Measurements from ENCODE around the gene ABO.
"Not testable (repeated sequence)": the region's sequence is repeated elsewhere in the genome, so short reads cannot be mapped to it uniquely, and the experiment has no call there.

The ABO gene

GRCh38 chr9:133252301-133253020 lies 22.5 kb downstream of the ABO start:
- TF ChIP-seq CTCF (IDR thresholded peaks at IDR 0.05; ENCODE audit: extremely low read depth, missing control alignments) = no peak

GRCh38 chr9:133251773-133252172 lies 23.2 kb downstream of the ABO start:
- TF ChIP-seq CTCF (IDR thresholded peaks at IDR 0.05; ENCODE audit: extremely low read depth, missing control alignments) = no peak
- DNase-seq (ENCODE audit: low spot score) = no peak

More at GRCh38 chr9:133252301-133253020, 22.5 kb downstream of the ABO start:
- DNase-seq (ENCODE audit: low spot score) = no peak

- not testable (repeated sequence) for DNase-seq (ENCODE audit: low spot score)
Observed at GRCh38 chr9:133251221-133251620, 23.8 kb downstream of the ABO start.

GRCh38 chr9:133250741-133251170 lies 24.2 kb downstream of the ABO start:
- TF ChIP-seq CTCF (IDR thresholded peaks at IDR 0.05; ENCODE audit: extremely low read depth, missing control alignments) = no peak
- no peak for DNase-seq (ENCODE audit: low spot score)

- no peak for DNase-seq (ENCODE audit: low spot score)
- TF ChIP-seq CTCF (IDR thresholded peaks at IDR 0.05; ENCODE audit: extremely low read depth, missing control alignments) = no peak
Observed at GRCh38 chr9:133249337-133249736, 25.7 kb downstream of the ABO start.

- TF ChIP-seq CTCF (IDR thresholded peaks at IDR 0.05; ENCODE audit: extremely low read depth, missing control alignments) = no peak
- no peak for DNase-seq (ENCODE audit: low spot score)
Observed at GRCh38 chr9:133248726-133249295, 26.2 kb downstream of the ABO start.

- TF ChIP-seq CTCF (IDR thresholded peaks at IDR 0.05; ENCODE audit: extremely low read depth, missing control alignments) = no peak
- no peak for DNase-seq (ENCODE audit: low spot score)
Observed at GRCh38 chr9:133247632-133248031, 27.4 kb downstream of the ABO start.

- TF ChIP-seq CTCF (IDR thresholded peaks at IDR 0.05; ENCODE audit: extremely low read depth, missing control alignments) = no peak
- no peak for DNase-seq (ENCODE audit: low spot score)
Observed at GRCh38 chr9:133246991-133247390, 28.0 kb downstream of the ABO start.
